ENCODE measurements around the gene CHMP6.

- TF ChIP-seq POLR2A (IDR thresholded peaks at IDR 0.05) (no peak), CTCF (IDR thresholded peaks at IDR 0.05) (no peak)
Measured at GRCh38 chr17:80969674-80970043, 22.0 kb upstream of the CHMP6 start.
